Mucosa of rectum (tissue), 2 donors: ENCODE measurements around the gene DLG4.

Experiments
- H3K27ac ChIP-seq, 2 donors: one replicate each; pipeline ENCODE4 v1.7.0; 2013; ENCODE audit warnings: inconsistent platforms in 2 of 2, low read depth in 2 of 2, low read length in 2 of 2
- H3K27me3 ChIP-seq, 2 donors: one replicate each; pipeline ENCODE4 v1.7.0; 2013; ENCODE audit warnings: low read length in 2 of 2; ENCODE audit not compliant: control insufficient read depth in 2 of 2, insufficient read depth in 2 of 2
- H3K36me3 ChIP-seq, 2 donors: one replicate each; pipeline ENCODE4 v1.7.0; 2013; ENCODE audit warnings: low read length in 2 of 2; ENCODE audit not compliant: control insufficient read depth in 2 of 2, insufficient read depth in 2 of 2
- H3K4me1 ChIP-seq, 2 donors: one replicate each; pipeline ENCODE4 v1.7.0; 2013; ENCODE audit warnings: low read length in 2 of 2, mild to moderate bottlenecking in 1 of 2; ENCODE audit not compliant: control insufficient read depth in 2 of 2, insufficient read depth in 2 of 2
- H3K4me3 ChIP-seq, 2 donors: one replicate each; pipeline ENCODE4 v1.7.0; 2013; ENCODE audit warnings: low read length in 2 of 2
- H3K9ac ChIP-seq, 2 donors: one replicate each; pipeline ENCODE4 v1.7.0; 2013; ENCODE audit warnings: low read length in 2 of 2, low read depth in 1 of 2, mild to moderate bottlenecking in 1 of 2
- H3K9me3 ChIP-seq, 2 donors: one replicate each; pipeline ENCODE4 v1.7.0; 2013; ENCODE audit warnings: low read length in 2 of 2; ENCODE audit not compliant: control insufficient read depth in 2 of 2
- donor health status: healthy.
- donor health status: Normal muscosa, but diverticular disease.

The DLG4 gene

DNA sequence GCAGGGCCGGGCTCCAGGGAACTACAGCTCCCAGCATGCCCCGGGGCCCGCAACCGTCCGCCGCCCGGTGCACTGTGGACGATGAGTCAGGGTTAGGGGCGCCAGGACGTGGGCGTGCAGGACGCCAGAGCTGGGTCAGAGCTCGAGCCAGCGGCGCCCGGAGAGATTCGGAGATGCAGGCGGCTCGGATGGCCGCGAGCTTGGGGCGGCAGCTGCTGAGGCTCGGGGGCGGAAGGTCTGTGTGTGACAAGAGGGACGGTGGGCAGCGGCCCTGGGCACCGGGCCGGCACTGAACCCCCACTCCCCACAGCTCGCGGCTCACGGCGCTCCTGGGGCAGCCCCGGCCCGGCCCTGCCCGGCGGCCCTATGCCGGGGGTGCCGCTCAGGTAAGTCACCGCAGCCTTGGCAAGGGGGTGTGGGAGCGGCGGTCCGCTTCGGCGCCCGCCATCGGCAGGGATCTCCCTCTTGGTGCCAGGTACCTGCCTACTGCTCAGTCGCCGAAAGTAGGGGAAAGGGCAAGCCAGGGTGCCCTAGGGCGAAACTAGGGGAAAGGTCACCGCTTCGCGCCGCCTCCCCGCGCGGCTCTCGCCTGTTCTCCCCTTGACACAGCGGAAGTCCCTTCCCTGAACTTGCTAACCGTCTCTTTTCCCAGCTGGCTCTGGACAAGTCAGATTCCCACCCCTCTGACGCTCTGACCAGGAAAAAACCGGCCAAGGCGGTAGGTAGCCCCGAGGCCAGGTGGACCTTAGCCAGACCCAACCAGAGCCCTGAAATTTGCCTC is at the start of gene DLG4, which contains the start of gene ACADVL:
Gene DLG4 (minus strand): TSS at position 25 of the 781 bp plus-strand sequence.
Gene ACADVL (plus strand): TSS at position 127 of the 781 bp plus-strand sequence. CDS start 47 bp downstream, at position 174.
- peak within 1 kb of the TSS; percentile 92 to 98 for H3K9ac ChIP-seq
- peaks cover 41% of the 10 kb centered on the region in 2 donors for H3K4me1 ChIP-seq
- peak within 1 kb of the TSS; percentile 99 for H3K27ac ChIP-seq
- H3K36me3 ChIP-seq = peaks cover 35 to 37% of the 10 kb centered on the region in 2 donors
- no peaks in the 10 kb centered on the region for H3K27me3 ChIP-seq
- peak within 1 kb of the TSS; percentile 84 to 88 for H3K4me3 ChIP-seq
- no peaks in the 10 kb centered on the region for H3K9me3 ChIP-seq

DNA sequence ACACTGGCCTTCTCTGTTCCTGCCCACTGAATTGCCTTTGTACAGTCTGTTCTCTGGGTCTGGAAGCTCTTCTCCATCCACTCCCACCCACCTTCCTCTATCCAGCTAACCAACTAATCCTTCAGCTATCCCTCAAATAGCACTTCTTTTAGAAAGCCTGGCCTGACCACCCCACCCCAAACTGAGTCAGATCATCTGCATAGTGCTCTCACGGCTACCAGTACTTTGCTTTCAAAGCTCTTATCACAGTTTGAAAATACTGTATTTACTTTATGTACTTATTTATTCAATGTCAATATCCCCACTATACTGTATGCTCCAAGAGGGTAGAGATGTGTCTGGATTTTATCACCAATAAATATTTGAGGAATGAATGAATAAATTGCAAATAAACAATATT is 47.1 kb upstream of the DLG4 start:
- Histone ChIP-seq H3K36me3 (no peaks in the 10 kb centered on the region), H3K27ac (peak overlapping the region; percentile 56 to 58), H3K9me3 (no peaks in the 10 kb centered on the region), H3K4me3 (no peak overlapping the region), H3K27me3 (peaks cover 4 to 8% of the 10 kb centered on the region in 2 donors), H3K9ac (peak overlapping the region in 1 of 2 donors; percentile 5), H3K4me1 (peaks cover 17 to 22% of the 10 kb centered on the region in 2 donors)

DNA sequence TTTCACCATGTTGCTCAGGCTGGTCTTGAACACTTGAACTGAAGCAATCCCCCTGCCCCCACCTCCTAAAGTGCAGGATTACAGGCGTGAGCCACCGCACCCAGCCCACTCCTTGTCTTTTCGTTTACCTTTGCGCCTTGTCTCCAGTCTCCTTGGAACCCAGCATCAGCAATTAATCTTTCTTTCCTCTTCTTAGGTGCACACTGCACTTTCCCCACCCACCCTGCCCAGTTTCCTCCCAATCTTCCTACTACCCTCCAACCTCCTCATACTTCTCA is 44.1 kb upstream of the DLG4 start:
- Histone ChIP-seq H3K36me3 (peaks cover 7 to 12% of the 10 kb centered on the region in 2 donors), H3K9me3 (no peaks in the 10 kb centered on the region), H3K9ac (peak overlapping the region; percentile 92 to 100), H3K4me1 (peaks cover 24 to 30% of the 10 kb centered on the region in 2 donors), H3K4me3 (peak overlapping the region; percentile 87 to 91), H3K27me3 (peaks cover 6 to 8% of the 10 kb centered on the region in 2 donors), H3K27ac (peak overlapping the region; percentile 97 to 100)

DNA sequence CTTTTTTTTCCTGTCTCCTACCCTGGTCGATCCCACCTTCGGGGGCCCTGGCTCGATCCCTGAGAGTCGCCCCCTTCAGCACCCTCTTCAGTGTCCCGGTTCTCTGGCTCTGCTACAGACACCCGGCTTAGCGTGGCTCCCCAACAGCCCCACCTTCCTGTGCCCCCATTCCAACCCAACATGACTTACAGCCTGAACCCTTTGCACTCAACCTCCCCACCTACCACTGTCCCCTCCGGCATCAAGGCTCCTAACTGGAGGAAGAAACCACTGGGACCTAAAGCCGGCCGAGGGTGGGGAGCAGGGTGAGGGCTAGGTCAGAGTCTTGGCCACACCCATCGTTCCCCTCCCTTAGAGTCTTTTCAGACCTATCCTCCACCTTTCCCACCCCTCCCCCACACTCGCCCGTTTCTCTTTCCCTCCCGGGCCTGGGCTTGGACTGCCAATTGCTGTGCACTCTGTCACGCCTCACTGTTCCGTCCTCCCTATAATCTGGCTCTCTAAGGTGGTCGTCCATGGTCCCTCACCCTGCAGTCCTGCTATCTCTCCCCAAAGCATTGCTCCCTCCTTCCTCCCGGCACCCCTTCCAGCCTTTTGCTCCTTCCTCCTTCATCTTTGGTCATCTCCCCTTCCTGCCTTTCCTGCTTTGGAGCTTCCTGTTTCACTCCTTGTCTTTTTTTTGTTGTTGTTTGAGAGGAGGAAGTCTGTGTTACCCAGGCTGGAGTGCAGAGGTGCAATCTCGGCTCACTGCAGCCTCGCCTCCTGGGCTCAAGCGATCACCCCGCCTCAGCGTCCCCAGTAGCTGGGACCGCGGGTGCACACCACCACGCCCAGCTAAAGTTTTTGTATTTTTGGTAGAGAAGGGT is 43.5 kb upstream of the DLG4 start:
- H3K36me3 ChIP-seq = peaks cover 7 to 14% of the 10 kb centered on the region in 2 donors
- peak overlapping the region; percentile 92 to 100 for H3K9ac ChIP-seq
- H3K27ac ChIP-seq = peak overlapping the region; percentile 97 to 100
- H3K9me3 ChIP-seq = no peaks in the 10 kb centered on the region
- peaks cover 6 to 8% of the 10 kb centered on the region in 2 donors for H3K27me3 ChIP-seq
- peaks cover 29 to 35% of the 10 kb centered on the region in 2 donors for H3K4me1 ChIP-seq
- peak overlapping the region; percentile 87 to 91 for H3K4me3 ChIP-seq

DNA sequence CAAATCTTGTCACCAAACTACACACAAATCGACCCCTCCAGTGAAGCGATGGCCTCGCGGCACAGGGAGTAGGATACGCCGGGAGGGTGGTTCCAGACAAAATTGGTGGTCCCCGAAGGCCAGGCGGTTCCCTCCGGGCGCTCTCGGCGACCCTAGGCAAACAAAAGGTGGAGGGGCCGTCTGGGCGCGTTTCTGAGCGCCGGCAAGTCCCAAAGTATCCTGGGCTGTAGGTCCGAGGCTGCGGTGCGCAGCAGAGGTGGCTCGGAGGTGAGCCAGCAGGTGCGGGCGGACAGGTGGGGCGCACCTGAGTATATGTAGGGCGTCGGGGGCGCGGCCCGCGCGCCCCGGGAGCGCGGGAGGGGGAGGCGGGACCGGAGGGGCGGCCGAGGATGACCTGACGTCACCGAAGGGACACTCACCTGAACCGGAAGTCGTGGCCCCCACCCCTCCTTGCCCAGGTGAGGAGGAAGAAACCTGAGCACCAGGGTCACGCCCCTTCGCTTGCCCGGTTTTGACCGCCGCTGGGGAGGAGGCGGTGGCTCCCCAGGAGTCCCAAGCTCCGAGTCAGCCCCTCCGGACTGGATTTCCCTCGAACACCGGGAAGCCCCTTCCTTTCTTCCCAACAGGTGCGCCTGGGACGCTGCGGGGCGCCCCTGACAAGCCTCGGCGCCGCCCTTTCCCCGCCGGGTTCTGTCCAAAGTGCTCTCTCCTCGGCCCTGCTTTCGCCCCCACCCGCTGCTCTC is 42.7 kb upstream of the DLG4 start, which contains the start of gene CLDN7:
Gene CLDN7 (minus strand): TSS at position 287 of the 743 bp plus-strand sequence. CDS start 435 bp downstream, outside the sequence.
- Histone ChIP-seq H3K36me3 (peaks cover 7 to 14% of the 10 kb centered on the region in 2 donors), H3K9ac (peak within 1 kb of the TSS; percentile 95 to 100), H3K4me1 (peaks cover 35 to 37% of the 10 kb centered on the region in 2 donors), H3K27ac (peak within 1 kb of the TSS; percentile 97 to 100), H3K9me3 (no peaks in the 10 kb centered on the region), H3K4me3 (peak within 1 kb of the TSS; percentile 87 to 98), H3K27me3 (peaks cover 6 to 8% of the 10 kb centered on the region in 2 donors)

- peaks cover 6 to 8% of the 10 kb centered on the region in 2 donors for H3K27me3 ChIP-seq
- H3K36me3 ChIP-seq = peaks cover 10 to 17% of the 10 kb centered on the region in 2 donors
- peak overlapping the region; percentile 95 to 100 for H3K9ac ChIP-seq
- no peaks in the 10 kb centered on the region for H3K9me3 ChIP-seq
- peak overlapping the region; percentile 97 to 100 for H3K27ac ChIP-seq
- peaks cover 35 to 37% of the 10 kb centered on the region in 2 donors for H3K4me1 ChIP-seq
- peak overlapping the region; percentile 87 to 98 for H3K4me3 ChIP-seq
These were observed 41.9 kb upstream of the DLG4 start for GRCh38 chr17:7261379-7262191.

DNA sequence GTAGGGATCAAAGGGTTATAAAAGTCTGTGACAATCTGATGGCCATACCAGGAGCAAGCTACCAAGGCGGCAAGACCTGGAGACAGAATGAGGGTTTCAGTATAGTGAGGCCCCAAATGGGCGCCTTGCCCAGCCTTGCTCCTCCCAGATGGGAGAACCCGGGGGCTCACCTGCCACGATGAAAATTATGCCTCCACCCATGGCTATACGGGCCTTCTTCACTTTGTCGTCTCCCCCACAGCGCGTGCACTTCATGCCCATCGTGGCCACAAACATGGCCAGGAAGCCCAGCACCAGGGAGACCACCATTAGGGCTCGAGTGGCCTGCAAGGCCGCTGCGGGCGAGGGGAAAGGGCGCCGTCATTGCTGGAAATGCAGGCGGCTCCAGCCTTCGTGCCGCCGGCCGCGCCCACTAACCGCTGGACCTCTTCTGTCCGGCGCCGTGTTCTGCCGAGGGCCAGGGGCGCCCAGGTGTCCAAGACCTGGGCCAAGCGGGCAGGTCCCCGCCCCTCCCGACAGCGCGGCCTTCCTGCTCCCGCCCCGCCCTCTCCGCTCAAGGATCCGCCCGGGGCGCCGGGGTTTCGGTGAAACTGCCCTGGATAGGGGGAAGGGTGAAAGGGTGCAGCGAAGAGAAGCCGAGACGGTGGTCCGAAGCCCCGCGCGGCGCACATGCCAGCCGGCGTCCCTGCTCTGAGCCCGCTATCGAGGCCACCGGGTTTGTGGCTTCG is 41.2 kb upstream of the DLG4 start:
- Histone ChIP-seq H3K4me1 (peaks cover 33 to 37% of the 10 kb centered on the region in 2 donors), H3K27ac (peak overlapping the region; percentile 97 to 100), H3K27me3 (peaks cover 6 to 8% of the 10 kb centered on the region in 2 donors), H3K9ac (peak overlapping the region; percentile 71 to 100), H3K9me3 (no peaks in the 10 kb centered on the region), H3K4me3 (peak overlapping the region; percentile 87 to 98), H3K36me3 (peaks cover 16 to 21% of the 10 kb centered on the region in 2 donors)

DNA sequence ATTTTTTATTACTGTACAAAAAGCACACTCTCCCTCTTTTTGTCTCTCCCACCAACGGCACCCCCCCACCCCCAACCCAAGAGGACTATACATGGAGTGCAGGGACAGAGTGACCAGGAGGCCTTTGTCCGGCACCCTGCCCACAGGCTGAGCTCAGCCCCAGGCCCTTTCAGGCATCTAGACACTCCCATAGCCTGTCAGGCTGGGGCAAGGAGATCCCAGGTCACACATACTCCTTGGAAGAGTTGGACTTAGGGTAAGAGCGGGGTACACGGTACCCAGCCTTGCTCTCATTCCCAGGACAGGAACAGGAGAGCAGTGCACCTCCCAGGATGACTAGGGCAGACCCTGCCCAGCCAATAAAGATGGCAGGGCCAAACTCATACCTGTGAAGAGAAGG is 40.5 kb upstream of the DLG4 start:
- H3K36me3 ChIP-seq = peaks cover 19 to 21% of the 10 kb centered on the region in 2 donors
- H3K4me3 ChIP-seq = peak overlapping the region; percentile 87 to 98
- no peaks in the 10 kb centered on the region for H3K9me3 ChIP-seq
- peaks cover 33 to 37% of the 10 kb centered on the region in 2 donors for H3K4me1 ChIP-seq
- peak overlapping the region; percentile 97 to 100 for H3K27ac ChIP-seq
- peak overlapping the region; percentile 71 to 100 for H3K9ac ChIP-seq
- H3K27me3 ChIP-seq = peaks cover 6 to 8% of the 10 kb centered on the region in 2 donors
